Stimulated activated CD4-positive, alpha-beta T cell treated with anti-CD3 and anti-CD28 coated beads, Interleukin-4, amount 100 ng/mL, for 48 hours (primary cell): ENCODE results near the gene SOX13.

Source experiments
- DNase-seq, 2 donors: peaks; one replicate each; pipeline ENCODE4 v3.0.0-alpha.2; 2020; ENCODE audit warnings: low read depth in 2 of 2

The SOX13 gene

DNA sequence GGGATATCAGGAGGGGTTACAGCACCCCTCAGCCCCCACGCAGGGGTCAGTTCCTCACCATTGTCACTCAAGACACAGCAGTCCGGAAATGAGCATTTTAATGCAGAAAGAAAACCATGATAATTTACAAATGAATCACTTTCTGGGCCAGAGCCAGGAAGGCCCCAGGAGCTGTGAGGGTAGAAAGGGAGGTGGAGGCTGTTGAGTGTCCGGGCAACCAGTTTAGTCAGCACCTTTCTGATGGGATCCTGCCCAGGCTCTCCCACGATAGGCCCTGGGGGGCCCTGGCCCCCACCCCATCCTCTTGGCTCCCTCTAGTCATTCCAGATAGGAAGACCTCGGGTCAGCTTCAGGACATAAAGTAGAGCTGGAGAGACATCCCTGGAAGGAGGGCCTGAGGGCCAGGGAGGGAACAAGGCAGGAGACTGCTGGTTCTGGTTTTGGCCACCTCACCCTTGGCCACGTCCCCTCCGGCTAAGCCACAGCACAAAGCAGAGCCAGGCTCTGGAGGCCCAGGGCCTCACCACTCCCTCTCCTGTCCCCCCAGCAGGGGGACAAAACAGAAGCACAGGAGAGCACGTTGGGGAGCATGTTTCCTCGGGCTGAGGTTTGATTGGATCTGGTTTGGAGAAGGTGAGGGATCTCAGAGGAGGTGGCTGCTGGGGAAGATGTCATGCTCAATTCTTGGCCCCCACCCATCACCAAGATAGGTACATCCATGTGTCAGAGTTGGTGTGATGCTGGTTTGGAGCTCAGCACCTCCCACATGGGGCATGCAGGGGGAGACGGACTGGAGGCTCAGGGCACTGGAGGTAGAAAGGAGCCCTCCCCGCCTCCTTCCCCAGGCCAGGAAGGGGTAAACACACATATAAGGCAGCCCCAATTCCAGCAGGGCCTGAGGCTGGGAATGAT, 58.3 kb downstream of the SOX13 start:
- no peak for DNase-seq

DNA sequence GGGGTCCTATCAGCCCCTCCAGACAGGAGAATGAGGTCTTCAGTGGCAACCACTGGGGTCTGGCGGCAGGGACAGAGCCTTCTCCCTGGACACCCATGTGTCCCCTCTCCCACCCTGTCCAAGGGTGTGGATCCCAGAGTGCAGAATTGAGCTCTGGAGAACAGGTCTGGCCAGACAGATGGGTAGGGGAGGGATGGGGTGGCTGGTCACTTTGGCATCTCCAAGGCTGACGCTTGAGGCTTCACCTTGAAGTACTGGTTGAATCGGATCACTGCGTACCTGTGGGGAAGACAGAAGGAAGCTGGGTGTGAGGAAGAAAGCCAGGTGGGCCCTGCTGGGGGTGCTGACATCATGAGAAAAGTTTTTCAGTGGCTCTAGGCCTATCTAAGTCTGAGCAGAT, 59.1 kb downstream of the SOX13 start:
- no peak for DNase-seq

DNA sequence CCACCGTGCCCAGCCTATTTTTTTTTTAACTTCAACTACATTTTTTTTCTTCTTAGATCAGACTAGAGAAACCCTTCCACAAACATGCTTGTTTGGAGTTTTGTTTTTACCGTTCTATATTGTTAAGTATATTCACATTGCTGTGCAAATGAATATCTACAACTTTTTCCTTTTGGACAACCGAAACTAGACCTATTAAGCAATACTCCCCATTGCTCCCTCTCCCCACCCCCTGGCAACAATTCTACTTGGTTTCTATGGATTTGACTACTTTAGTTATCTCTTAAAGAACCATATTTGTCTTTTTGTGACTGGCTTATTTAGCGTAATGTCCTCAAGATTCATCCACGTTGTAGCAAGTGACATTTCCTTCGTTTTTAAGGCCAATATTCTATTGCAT, 59.8 kb downstream of the SOX13 start:
- DNase-seq, result no peak

DNA sequence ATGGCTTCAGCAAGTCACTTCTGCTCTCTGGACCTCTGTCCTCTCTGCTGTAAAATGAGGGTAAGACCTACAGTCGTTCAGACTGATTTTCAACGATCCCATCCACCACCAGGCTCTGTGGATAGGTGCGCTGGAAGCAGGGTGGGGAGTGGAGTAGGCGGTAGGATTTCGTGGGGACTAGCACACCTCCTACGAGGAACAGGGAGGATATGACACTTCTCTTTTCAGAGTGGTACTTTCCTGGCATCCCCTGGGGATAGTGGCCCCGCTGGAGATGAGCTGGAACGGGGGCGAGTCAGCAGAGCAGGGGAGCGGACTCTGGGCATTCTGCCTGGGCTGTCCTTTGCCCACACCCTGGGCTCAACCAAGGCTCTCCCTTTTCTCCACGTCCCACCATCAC, 61.2 kb downstream of the SOX13 start:
- no peak for DNase-seq

DNA sequence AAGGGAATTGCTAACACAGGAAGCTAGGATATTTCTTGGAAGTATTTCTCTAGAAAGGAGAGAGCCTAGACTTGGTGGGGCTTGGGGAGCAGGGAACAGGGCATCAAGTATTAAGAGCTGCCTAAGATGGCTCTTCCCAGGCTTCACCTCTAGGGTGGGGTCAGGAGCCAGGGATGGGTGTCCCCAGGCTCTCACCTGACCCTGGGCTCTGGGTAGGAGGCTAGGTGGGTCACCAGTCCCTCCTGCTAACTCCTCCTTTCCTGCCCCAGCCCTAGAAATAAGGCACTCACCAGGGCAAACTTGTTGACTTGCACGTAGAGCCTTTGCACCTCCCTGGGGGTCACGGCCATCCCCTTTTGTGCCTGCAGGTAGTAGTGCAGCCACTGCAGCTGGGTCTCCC, 63.9 kb downstream of the SOX13 start:
- DNase-seq, result no peak

DNA sequence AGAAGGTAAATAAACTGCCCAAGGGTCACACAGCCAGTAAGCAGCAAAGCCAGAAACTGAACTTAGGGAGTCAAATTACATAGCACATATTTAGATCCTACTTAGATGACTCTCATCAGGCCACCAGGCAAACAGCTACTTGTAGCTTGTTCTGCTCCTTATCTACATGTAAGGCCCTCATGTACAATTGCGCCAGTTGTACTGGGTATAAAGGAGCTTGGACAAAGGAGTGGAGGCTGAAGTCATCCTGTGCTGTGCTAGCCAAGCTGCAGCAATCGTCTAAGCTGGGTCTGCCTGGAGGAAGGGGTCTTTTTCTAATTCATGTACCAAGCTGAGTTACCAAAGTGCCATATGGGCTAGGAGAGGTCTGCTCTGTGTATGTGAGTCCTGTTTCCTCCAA, 66.2 kb downstream of the SOX13 start:
- no peak for DNase-seq

DNA sequence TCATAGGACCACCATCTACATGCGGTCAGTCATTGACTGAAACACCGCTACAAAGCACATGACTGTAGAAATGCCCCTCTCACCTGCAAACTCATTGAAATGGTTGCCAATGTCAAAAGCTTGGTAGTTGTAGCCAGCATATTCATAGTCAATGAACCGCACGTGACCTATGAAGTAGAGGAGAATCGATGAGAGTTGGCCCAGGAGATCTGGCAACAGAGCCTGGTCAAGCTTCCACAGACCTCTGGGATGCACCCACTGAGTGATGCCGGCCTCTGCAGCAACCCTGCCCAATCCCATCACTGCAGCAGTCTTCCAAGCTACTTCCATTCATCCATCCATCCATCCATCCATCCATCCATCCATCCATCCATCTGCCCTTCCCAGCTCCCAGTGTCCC, 67.0 kb downstream of the SOX13 start:
- no peak for DNase-seq

DNA sequence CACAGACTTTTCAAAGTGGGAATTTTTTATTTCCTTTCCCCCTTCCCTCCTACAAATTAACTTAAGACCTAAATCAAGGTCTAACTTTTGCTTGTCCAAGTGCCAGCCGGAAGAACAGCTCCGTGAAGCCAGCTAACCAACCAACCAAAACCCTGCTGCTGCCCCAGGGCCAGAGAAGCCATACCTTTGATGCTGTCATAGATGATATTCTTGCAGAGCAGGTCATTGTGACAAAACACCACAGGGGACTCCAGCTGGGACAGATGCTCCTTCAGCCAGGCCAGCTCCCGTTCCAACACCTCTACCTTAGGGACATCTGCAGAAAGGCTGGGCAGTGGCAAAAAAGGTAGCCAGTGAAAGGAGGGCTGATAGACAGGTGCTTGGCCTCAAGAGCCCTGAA, 68.2 kb downstream of the SOX13 start:
- no peak for DNase-seq

DNA sequence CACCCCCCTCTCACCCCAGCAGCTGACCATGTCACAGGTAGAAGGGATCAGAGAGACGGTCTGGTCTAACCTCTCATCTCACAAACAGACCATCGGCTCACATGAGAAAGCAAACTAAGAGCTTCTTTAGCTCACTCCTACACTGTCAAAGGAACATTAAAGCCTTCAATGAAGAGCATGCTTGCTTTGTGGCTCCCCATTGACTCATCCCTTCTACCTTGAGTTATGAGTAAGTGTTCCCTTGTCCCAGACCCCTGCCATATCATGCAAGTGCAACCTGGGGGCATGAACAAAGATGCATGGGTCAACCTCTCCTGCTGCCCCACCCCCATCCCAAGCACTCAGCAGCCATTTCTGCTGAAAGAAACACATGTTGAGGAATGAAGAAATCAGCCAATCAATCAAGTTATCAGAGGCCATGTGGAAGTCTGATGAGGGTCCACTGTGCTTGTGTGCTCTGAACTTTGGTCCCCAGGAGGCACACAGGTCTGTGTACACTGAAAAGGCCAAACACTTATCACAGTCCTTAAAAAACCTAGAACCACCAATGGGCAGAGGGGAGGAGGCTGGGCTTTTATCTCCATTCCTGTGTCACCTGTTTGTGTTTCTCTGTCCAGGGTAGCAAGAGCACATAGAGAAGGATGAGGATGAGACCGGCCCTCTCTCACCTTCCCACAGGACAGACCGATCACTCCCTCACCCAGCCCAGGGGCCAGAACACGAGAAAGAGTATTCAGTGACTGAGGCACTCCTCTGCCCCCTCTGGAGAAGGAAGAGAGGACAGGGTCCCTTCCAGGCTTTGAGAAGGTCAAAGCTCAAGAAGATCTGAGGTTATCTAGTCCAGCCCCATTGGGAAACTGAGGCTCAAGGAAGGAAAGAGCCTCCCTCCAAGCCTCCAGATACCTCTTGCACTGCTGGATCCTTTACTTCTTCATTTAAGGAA, 69.4 kb downstream of the SOX13 start:
- no peak for DNase-seq

DNA sequence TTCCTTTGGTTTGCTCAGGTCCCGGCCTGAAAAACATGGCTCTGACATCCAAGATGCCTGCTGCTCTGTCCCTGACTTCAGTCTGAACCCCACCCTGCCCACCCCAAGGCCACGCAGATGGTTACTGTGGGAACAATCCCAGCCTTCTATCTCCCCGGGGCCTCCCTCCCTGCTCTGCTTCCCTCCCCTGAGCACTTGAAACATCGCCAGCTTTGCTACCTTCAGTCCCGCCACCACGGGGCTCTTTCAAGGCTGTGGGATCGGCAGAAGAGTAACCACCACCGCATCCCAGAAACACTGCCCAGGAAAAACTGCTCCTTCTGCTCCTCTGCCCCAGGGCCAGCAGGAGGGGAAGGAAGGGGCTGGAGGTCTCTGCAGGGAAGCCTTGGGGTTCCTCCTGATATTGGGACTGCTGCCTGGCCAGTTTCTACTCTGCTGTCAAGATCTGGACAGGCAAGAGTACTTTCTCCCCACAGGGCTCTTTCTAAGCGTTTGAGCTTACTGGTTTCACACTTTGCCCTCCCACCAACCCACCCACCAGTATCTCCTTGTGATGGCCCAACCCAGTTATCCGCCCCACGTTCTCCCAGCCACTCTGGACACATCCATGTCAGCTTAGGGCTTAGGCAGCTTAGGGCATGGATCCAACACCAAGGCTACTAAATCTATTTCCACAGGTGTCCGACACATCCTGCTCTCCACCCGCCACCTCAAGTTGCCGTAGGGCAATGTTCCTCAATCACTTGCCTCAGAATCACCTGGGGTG, 70.5 kb downstream of the SOX13 start:
- no peak for DNase-seq

DNA sequence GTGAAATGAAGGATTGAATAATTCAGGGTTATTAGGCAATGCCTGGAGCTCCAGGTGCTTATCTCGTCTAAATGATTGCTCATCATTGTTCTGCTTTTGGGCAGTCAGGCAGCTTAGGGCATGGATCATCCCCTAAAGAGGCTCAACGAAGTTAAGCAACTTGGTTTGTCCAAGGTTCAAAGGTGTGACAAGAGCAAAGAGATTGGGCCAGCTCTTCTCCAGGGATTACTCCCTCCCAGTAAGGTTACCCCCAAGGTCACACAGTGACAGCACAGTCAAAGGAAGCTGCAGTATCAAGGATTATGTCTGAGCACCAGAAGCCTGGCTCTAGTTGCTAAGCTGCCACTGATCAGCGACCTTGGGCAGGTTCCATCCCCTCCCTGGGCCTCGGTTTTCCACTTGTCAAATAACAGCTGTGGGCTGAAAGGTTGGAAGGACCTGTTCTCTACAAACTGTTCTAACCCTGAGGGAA, 72.2 kb downstream of the SOX13 start:
- no peak for DNase-seq

DNA sequence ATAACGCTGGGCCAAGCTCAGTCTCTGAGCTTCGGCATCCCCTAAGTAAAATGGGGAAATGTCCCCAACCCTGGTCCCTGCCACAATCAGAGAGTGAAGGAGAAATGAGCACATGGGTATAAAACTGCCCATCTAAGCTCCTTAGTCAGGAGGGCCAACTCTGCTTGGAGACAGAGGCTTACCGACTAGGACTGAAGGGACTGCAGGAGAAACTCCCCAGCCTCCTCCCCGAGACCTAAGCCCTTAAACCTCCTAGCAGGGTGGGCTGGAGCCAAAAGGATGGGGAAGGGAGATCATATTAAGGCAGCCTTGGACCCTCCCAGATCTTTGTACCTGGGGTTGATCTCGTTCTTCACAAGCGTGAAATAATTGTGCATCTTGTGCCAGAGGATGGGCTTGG, 73.4 kb downstream of the SOX13 start:
- DNase-seq, result no peak

DNA sequence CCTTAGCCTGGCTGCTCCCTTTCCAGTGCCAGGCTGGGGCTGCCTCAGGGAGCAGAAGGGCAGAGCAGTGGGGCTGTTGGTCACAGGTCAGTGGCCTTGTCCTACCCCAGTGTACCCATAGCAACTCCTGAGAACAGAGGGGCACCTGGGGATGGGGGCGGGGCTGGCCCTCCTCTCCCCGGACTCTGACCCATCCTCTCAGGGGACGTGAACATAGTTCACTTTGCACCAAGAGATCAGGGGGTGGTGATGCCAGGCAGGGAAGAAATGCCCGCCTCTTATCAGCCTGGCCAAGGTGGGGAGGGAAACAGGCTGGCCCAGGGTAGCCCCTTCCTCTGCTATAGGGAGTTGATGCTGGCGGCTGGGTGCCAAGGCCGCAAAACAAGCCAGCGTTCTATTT, 74.0 kb downstream of the SOX13 start:
- DNase-seq, result no peak

DNA sequence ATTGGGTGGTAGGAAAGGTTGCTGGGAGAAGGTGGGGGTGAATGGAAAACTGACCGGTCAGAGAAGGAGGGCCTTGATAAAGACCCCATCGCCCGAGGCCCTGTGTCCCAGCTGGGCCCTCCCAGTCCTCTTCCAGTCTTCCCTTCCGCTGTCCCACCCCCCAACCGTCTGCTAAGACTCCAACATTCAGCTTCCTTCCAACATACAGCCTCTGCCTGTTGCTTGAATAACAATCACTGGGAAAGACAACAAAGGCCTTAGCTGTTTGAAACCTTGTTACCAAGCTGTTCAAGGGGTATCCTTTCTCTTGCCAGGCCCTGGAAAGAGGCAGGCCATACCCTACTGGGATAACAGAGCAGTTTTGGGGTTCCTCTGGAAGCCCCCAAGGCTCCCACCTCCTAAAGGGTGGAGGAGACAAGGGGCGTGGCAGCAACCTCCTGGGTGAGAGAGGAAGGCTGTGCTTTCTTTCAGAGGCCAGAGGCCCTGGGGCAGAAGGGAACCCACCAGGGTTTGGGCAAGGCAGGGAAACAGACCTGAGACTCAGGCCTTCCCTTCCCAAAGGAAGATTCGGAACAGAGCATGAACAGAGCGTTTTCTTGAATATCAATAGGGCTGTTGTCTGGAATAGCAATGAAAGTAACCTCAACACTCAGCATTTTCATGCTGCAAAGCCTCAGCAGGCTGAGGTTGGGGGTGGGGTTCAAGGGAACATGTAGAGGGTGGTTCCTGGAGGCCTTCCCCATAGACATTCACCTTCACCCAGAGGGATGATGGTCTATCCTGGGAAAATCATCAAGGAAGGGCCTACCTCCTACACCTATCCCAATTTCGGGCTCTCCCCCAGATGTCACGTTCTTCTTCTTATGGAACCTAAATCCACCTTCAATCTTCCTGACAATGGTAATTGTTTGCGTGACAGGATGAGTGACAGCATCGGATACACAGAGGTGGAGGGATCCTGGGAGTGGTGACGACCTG, 74.8 kb downstream of the SOX13 start:
- no peak for DNase-seq

DNA sequence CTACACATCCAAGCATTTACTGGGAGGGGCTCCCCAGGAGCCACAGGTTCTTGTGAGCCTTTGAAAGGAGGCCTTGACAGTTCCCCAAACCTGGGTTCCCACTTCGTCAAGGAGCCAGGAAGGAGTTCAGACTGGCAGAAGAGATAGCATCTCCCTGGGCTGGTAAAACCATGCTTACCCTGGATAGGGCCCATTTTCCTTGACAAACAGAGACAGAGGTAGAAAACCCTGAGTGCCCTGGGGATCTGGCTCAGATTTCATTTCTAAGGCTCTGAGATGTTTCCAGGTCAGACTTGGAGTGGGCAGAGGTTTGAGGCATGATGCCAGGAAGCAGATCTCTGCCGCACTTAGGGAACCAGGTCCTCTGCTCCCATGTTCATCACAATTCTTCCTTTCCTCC, 76.2 kb downstream of the SOX13 start:
- no peak for DNase-seq

DNA sequence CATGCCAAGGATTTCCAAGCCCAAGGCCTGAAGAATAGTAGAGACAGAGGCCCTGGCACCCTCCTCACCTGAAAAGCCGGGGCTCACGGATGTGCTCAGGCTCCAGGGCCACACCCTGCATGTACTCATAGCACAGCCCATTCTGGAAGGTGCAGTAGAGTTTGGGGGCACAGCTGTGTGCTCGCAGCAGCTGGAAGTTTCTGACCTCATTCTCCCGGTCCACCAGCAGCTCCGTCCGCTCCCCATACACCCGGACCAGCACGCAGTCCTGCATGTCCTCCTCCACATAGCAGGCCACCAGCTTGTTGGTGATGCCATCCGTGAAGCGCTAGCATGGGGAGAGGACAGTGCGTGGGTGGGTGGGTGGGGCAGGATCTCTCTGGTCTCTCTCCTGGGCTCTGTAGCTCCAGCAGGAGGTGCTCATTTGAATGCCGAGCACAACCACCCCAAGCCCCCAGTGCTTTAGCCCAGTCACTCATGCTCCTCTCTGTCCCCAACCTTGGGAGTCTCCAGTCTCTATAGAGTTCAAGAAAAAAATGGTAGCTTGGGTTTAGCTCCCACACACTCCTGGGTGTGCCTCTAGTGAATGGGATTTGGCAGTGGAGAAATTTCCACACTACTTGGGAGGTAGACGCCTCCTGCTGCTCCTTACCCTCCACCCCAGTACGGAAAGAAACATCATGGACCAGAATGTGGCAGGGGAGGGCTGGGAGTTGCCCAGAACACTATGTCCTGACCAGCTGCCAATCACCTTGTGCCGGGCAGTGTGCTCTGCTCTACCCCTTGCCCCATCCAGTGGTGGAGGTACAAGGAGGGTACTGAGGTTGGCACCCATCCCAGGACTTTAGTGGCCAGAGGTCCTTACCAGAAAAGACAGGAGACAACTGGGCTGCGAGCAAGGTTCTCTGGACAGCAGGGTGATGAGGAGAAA, 77.0 kb downstream of the SOX13 start:
- no peak for DNase-seq

DNA sequence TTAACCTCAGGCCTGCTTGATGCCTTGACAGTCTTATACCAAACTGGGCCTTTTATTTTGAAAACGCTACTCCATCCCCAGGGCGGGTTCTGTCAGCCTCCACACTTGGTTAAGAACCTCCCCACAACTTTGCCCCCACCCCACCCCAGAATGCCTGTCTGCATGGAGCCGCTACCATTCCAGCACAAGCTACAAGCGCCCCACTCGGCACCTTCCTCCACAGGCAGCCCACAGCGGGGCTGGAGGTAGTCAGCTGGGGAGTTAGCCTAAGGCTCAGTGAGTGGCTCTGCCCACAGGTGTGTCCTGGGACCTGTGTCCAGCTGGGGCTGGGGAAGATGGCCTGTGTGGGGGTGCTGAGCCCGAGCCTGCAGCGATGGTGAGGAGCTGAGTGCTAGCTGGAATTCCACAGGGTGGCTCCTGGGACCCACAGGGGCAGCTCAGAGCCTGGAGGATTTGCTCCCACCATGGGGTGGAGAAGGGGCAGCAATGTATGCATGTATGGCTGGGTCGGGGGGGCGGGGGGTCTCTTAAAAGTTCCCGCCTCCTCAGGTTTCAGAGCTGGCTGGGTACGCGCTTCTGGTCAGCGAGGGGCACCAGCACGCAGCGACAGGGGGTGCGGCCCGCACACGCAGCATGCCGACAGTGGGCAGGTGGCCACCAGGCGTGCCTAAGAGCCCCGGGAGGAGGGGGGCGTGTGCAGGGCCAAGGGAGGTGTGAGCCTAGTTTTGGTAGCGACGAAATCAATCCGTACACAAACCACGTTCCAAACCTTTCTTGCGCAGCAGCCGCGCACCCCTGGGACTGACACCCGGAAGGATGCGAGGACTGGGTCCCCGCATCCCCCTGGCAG, 78.0 kb downstream of the SOX13 start:
- DNase-seq, result no peak

DNA sequence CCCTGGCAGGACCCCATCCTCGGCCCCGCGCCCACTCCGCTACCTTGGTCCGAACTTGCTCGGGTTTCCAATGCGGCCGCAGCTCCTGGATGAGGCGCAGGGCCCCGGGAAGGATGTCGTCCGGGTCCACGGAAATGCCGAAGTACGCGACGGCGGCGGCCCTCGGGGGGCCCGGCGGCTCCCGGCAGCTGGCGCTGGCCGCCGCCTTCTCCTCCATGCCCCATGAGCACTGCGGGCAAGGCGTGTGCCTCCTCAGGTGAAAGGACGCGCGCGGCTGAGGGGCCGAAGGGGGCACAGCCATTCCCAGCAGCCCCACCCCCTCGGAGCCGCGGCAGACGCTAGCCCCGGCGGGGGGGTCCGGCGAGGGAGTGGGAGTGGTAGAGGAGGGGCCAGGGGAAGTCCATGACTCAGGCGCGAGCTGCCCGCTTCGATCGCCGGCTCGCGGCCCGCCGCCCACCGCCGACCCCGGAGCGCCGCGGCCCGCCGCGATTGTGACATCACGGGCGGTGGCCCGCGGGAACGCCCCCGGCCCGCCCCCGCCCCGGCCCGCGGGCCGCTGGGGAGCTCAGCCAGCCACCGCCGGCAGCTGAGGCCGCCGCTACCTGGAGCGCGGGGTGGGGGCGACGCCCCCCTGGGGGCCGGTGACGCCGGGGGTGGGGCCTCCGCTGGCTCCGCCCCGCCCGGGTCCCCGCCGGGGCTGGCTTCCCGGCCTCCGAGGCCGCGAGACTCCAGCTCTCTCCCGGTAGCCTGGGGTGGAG, 78.8 kb downstream of the SOX13 start, which contains the start of gene ETNK2:
Gene ETNK2 (minus strand): TSS at position 493 of the 758 bp plus-strand sequence. CDS start 192 bp downstream, at position 301.
- DNase-seq, result peak in 1 of 2 donors; percentile 28
